K562 (cell line): Measurements from ENCODE around the gene ARHGEF10L. TPM values are rescaled to one million over a fixed set of nuclear protein-coding genes. Genes with fewer than 3 reads are reported as not detected.

ENCODE experiments used
- ATAC-seq: fragments of 200-7000 bp; cut with Tn5 transposase; 3 replicates; pipeline ENCODE4 v1.9.1; 2020; ENCODE audit warnings: moderate library complexity
- BruUV-seq: library from RNA; stranded (reverse); fragments of 400-500 nt; replicated peaks from 2 replicates; lab custom pipeline; 2021; lab: Mats Ljungman, UMichigan
- CTCF ChIA-PET: fragments of 300-600 bp; formaldehyde crosslinking; extraction: SDS; loops from one replicate; lab custom pipeline; 2021; ENCODE audit warnings: low intra/inter-chr PET ratio; lab: Yijun Ruan, JAX
- POLR2A ChIA-PET: fragments of 300-600, 350-650 bp; sonication (Branson Sonifier 250); formaldehyde crosslinking; extraction: SDS; loops from one replicate; lab custom pipeline; 2021; ENCODE audit warnings: antibody characterized with exemption, inconsistent platforms; lab: Yijun Ruan, JAX
- DNase-seq, 4 experiments: peaks; one replicate each; pipeline versions ENCODE4 v3.0.0 to v3.0.0-alpha.2; 2011 to 2018; ENCODE audit warnings: low spot score in 3 of 4, mixed read lengths in 3 of 4; ENCODE audit errors: extremely low read depth in 1 of 4
- FAIRE-seq: peaks from 2 replicates; lab custom pipeline; 2011; peaks lifted over from hg19 to GRCh38; lab: Jason Lieb, UNC
- H2AFZ ChIP-seq: 2 replicates; pipeline ENCODE4 v1.6.0; 2011; ENCODE audit warnings: low read depth, low read length, control low read depth, inconsistent platforms
- H3K27ac ChIP-seq: fragments of 200-600 bp; 3 replicates; pipeline ENCODE4 v1.8.0; 2011; ENCODE audit warnings: low read depth, mild to moderate bottlenecking, control low read depth, inconsistent platforms, low read length, moderate library complexity, mixed read lengths; ENCODE audit errors: extremely low read depth
- H3K27me3 ChIP-seq, 2 experiments: fragments of 300-600 bp in 1 of 2; 2 replicates in 1 of 2; 3 replicates in 1 of 2; pipeline versions ENCODE4 v1.6.0 to v1.8.0; 2011; ENCODE audit warnings: inconsistent platforms in 2 of 2, low read length in 2 of 2, mild to moderate bottlenecking in 1 of 2, mixed read lengths in 1 of 2, moderate library complexity in 1 of 2; ENCODE audit not compliant: control insufficient read depth in 2 of 2, insufficient read depth in 2 of 2
- H3K36me3 ChIP-seq: fragments of 300-600 bp; 3 replicates; pipeline ENCODE4 v1.8.0; 2011; ENCODE audit warnings: mild to moderate bottlenecking, low read length, inconsistent platforms; ENCODE audit not compliant: control insufficient read depth, insufficient read depth
- H3K4me1 ChIP-seq, 2 experiments: fragments of 200-600 bp in 1 of 2; replicated peaks in 1 of 2; 2 replicates in 1 of 2; 3 replicates in 1 of 2; pipeline versions ENCODE4 v1.5.1 to v1.8.0; 2011; ENCODE audit warnings: inconsistent platforms in 2 of 2, low read length in 2 of 2, mild to moderate bottlenecking in 1 of 2, mixed read lengths in 1 of 2, moderate library complexity in 1 of 2; ENCODE audit not compliant: control insufficient read depth in 2 of 2, insufficient read depth in 2 of 2
- H3K4me2 ChIP-seq: 2 replicates; pipeline ENCODE4 v1.6.1; 2011; ENCODE audit warnings: low read length, control low read depth, inconsistent platforms, mixed read lengths; ENCODE audit not compliant: insufficient read depth
- H3K4me3 ChIP-seq: fragments of 200-600 bp; sonication (generic), shearing (Covaris generic); 2 replicates; pipeline ENCODE4 v1.5.1; 2016; ENCODE audit warnings: control low read depth, inconsistent platforms
- H3K79me2 ChIP-seq: fragments of 200-600 bp; 3 replicates; pipeline ENCODE4 v1.8.0; 2011; ENCODE audit warnings: low read length, inconsistent platforms; ENCODE audit not compliant: control insufficient read depth, insufficient read depth
- H3K9ac ChIP-seq, 2 experiments: 2 replicates each; pipeline versions ENCODE4 v1.6.0 to v1.6.1; 2011; ENCODE audit warnings: low read depth in 2 of 2, low read length in 2 of 2, control low read depth in 1 of 2, inconsistent platforms in 1 of 2, mild to moderate bottlenecking in 1 of 2, mixed read lengths in 1 of 2; ENCODE audit not compliant: insufficient read depth in 1 of 2
- H3K9me1 ChIP-seq: one replicate; pipeline ENCODE4 v1.6.0; 2011; ENCODE audit warnings: inconsistent platforms, mild to moderate bottlenecking, low read length, moderate library complexity; ENCODE audit not compliant: control insufficient read depth, insufficient read depth
- H3K9me3 ChIP-seq: replicated peaks from 2 replicates; pipeline ENCODE4 v1.5.1; 2011; ENCODE audit warnings: low read depth, low read length, inconsistent platforms; ENCODE audit not compliant: control insufficient read depth, insufficient read depth
- H4K20me1 ChIP-seq: replicated peaks from 2 replicates; pipeline ENCODE4 v1.6.1; 2011; ENCODE audit warnings: low read length, inconsistent platforms, mixed read lengths; ENCODE audit not compliant: control insufficient read depth, insufficient read depth
- CBX5 ChIP-seq: IDR thresholded peaks from 2 replicates; pipeline ENCODE4 v1.6.1; 2014; ENCODE audit warnings: low read depth, borderline replicate concordance
- REST ChIP-seq, 2 experiments: fragments of 450-650 bp; formaldehyde crosslinking in 1 of 2; IDR thresholded peaks; 2 replicates each; pipeline versions ENCODE4 v1.4.0 to v1.6.1; 2014 to 2020; ENCODE audit warnings: mild to moderate bottlenecking in 2 of 2, borderline replicate concordance in 1 of 2, low read depth in 1 of 2
- RHOXF2B ChIP-seq: fragments of 250-450 bp; sonication (Bioruptor Pico); conservative IDR thresholded peaks from 2 replicates; pipeline ENCODE4 v1.5.1; 2021
- ZBTB49 ChIP-seq: sonication (generic); formaldehyde crosslinking; IDR thresholded peaks from 2 replicates; pipeline ENCODE4 v1.8.0; 2022; ENCODE audit warnings: missing genetic modification reagents, mild to moderate bottlenecking, borderline replicate concordance
- ZNF507 ChIP-seq: conservative IDR thresholded peaks from 2 replicates; pipeline ENCODE4 v1.6.1; 2017; ENCODE audit warnings: missing genetic modification characterization, missing compliant biosample characterization
- ZNF79 ChIP-seq: fragments of 250-450 bp; sonication (Bioruptor Pico); IDR thresholded peaks from 2 replicates; pipeline ENCODE4 v1.4.0; 2020; ENCODE audit warnings: low read depth, mild to moderate bottlenecking, moderate library complexity
- WGBS: fragments of 100-300 bp; shearing (Covaris generic); methylation state at CpG from one replicate; pipeline ENCODE4 v1.1.6; 2016; ENCODE audit warnings: low coverage, mixed read lengths; ENCODE audit not compliant: insufficient coverage; ENCODE audit errors: missing lambda C conversion rate; 5-methylcytosine and 5-hydroxymethylcytosine counted together
- in situ Hi-C: fragments of 300-500 bp; cut with MboI; formaldehyde crosslinking; loops from 4 replicates; pipeline ENCODE4 v1.15.0; 2018; ENCODE audit warnings: inconsistent platforms, mixed read lengths
- intact Hi-C: fragments of 100-400 bp; cut with micrococcal nuclease; formaldehyde crosslinking; loops from 2 replicates; pipeline ENCODE4 v1.14.2; 2022
- polyA plus RNA-seq, 8 experiments: library from polyadenylated mRNA; depleted of rRNA in 4 of 8; stranded (reverse) in 5 of 8; unstranded in 3 of 8; fragments of >200 nt; fragmentation: Nextera tagmentation in 2 of 8; fragmentation: Illumina TruSeq in 1 of 8; extraction: Ambion mirVana in 2 of 8; extraction: Trizol in 1 of 8; gene quantifications; 2 replicates each; pipeline versions ENCODE4 v1.2.1 to v1.2.3, GENCODE V29; 2011 to 2014; ENCODE audit warnings: inconsistent platforms in 1 of 8, missing spikeins in 1 of 8
- total RNA-seq, 7 experiments: library from RNA; depleted of rRNA in 6 of 7; stranded (reverse); fragments of >200 nt in 6 of 7; fragmentation: Illumina TruSeq in 2 of 7; extraction: Trizol in 2 of 7; gene quantifications; 2 replicates each; pipeline versions ENCODE4 v1.2.1 to v1.2.3, GENCODE V29; 2011 to 2021; ENCODE audit warnings: low replicate concordance in 1 of 7
- TF ChIP-seq, protein P1 (sequence below): fragments of 450-650 bp; formaldehyde crosslinking; IDR thresholded peaks from 2 replicates; pipeline ENCODE4 v1.4.0; 2022; ENCODE audit warnings: missing genetic modification characterization

The ARHGEF10L gene
- total and polyA plus RNA-seq, 9 of the 15 experiments (the other 6 are each of a cell fraction or from before 2014, with no cell fraction given): 0.09 to 0.13 TPM; not detected in 7

- TF ChIP-seq ZNF79: no peak
- no peak for TF ChIP-seq RHOXF2B (CRISPR knock-in tag)
These were observed 16.0 kb upstream of the ARHGEF10L start (continued) for GRCh38 chr1:17523321-17524041.

DNA sequence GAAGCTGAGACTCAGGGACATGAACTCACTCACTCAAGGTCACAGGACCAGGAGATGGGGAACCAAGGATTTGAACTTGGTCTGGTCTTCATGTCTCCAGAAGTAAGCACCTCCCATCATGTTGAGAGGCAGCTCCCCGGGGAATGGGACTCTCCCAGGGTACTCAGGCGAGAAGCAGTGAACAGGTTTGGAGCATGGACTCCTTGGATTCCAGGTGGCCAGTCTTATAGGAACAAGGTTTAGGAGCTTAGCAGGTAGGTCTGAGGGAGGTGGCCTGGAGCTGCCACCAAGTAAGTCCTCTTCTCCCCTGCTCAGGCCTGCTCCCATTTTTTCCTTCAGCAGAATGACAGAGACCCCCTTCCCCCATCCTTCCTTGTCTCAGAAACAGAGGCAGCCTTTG, 14.9 kb upstream of the ARHGEF10L start:
- ATAC-seq (no peak), DNase-seq (no peak), FAIRE-seq (no peak)
- WGBS: 0% methylated on average over 2 of the region's 2 CpGs
- Histone ChIP-seq H4K20me1 (peaks cover 17% of the 10 kb centered on the region), H2AFZ (no peak overlapping the region), H3K36me3 (no peaks in the 10 kb centered on the region), H3K4me1 (peaks cover 0 to 4% of the 10 kb centered on the region in 2 experiments; a peak in 2 of 5 replicates), H3K4me3 (no peak overlapping the region), H3K9me3 (no peaks in the 10 kb centered on the region), H3K4me2 (no peak overlapping the region), H3K9me1 (no peaks in the 10 kb centered on the region), H3K79me2 (no peaks in the 10 kb centered on the region), H3K9ac (no peak overlapping the region), H3K27me3 (peaks cover 35 to 63% of the 10 kb centered on the region in 2 experiments; a peak in 4 of 5 replicates), H3K27ac (no peak overlapping the region)
- ChIA-PET CTCF (no interaction called here), POLR2A (interaction anchor here (1.1 to 1.5 kb wide), 2 partner anchors 15 to 47 kb away, joined by 3 read pairs; no protein-coding TSS in a partner anchor)
- BruUV-seq: no TSS peak
- in situ Hi-C loops (no loop called here), intact Hi-C loops (no loop called here)
- TF ChIP-seq ZNF507 (tag) (no peak), CBX5 (no peak), REST (IDR thresholded peaks at IDR 0.05; ENCODE audit: borderline replicate concordance) (no peak), REST (CRISPR knock-in tag; IDR thresholded peaks at IDR 0.05; ENCODE audit: low read depth) (no peak), ZBTB49 (CRISPR knock-in tag) (no peak)
- TF ChIP-seq, protein P1, sequence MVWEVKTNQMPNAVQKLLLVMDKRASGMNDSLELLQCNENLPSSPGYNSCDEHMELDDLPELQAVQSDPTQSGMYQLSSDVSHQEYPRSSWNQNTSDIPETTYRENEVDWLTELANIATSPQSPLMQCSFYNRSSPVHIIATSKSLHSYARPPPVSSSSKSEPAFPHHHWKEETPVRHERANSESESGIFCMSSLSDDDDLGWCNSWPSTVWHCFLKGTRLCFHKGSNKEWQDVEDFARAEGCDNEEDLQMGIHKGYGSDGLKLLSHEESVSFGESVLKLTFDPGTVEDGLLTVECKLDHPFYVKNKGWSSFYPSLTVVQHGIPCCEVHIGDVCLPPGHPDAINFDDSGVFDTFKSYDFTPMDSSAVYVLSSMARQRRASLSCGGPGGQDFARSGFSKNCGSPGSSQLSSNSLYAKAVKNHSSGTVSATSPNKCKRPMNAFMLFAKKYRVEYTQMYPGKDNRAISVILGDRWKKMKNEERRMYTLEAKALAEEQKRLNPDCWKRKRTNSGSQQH: no peak
